ENCODE results near the gene PSMC3. TPM values are rescaled to one million over a fixed set of nuclear protein-coding genes. Genes with fewer than 3 reads are reported as not detected.

Gene PSMC3
- total RNA-seq, 2 donors from 2014 or later, result 104 to 129 TPM

- intact Hi-C loops (cut with DNase I), result loop anchor here in 1 of 2 donors (5.0 kb wide), 1 partner anchor 75 kb away; no protein-coding TSS in a partner anchor
These were observed 20.6 kb upstream of the PSMC3 start for GRCh38 chr11:47446833-47447232.

GRCh38 chr11:47445840-47446239 is 19.6 kb upstream of the PSMC3 start:
- intact Hi-C loops (cut with DNase I), result loop anchor here in 1 of 2 donors (5.0 kb wide), 1 partner anchor 74 kb away; no protein-coding TSS in a partner anchor
- no peak for DNase-seq (ENCODE audit: low spot score)

More at GRCh38 chr11:47446833-47447232, 20.6 kb upstream of the PSMC3 start:
- DNase-seq (ENCODE audit: low spot score), result no peak

DNA sequence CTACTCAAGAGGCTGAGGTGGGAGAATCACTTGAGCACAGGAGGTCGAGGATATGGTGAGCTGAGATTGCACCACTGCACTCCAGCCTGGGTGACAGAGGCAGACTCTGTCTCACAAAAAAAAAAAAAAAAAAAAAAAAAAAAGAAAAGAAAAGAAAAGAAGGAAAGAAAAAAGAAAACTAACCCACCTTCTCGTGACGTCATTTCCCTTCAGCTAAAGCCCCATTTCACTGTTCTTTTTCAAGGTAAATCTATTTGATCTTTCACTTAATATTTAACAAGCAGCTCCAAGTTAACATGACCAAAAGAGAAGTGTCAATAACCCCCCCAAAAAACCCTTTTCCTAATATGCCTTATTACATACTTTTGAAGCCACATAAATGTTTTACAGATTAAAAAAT is 17.6 kb upstream of the PSMC3 start:
- intact Hi-C loops (cut with DNase I), result no loop called here
- DNase-seq (ENCODE audit: low spot score), result no peak

- intact Hi-C loops (cut with DNase I), result no loop called here
- no peak for DNase-seq (ENCODE audit: low spot score)
These were observed 16.9 kb upstream of the PSMC3 start for GRCh38 chr11:47443028-47443700.

GRCh38 chr11:47442514-47442913 is 16.3 kb upstream of the PSMC3 start:
- intact Hi-C loops (cut with DNase I), result no loop called here

GRCh38 chr11:47441421-47441820 is 15.2 kb upstream of the PSMC3 start:
- no peak for DNase-seq (ENCODE audit: low spot score)
- intact Hi-C loops (cut with DNase I), result no loop called here

More at GRCh38 chr11:47442514-47442913, 16.3 kb upstream of the PSMC3 start:
- no peak for DNase-seq (ENCODE audit: low spot score)

DNA sequence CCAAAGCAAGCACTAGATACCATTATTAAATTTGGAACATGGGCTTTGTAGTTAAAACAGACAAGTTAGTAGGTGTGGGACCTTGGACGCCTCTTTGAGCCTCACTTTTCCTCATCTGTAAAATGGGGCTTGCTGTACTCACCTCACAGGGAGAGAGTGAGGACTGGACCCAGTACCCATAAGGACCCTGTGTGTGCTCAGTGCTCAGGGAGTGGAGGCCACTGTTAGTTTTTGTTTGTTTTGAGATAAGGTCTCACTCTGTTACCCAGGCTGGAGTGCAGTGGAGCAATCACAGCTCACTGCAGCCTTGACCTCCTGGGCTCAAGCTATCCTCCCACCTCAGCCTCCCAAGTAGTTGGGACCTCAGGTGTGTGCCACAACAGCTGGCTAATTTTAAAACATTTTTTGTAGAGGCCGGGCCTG is 13.8 kb upstream of the PSMC3 start:
- intact Hi-C loops (cut with DNase I), result no loop called here
- no peak for DNase-seq (ENCODE audit: low spot score)

GRCh38 chr11:47438721-47439120 is 12.5 kb upstream of the PSMC3 start:
- no peak for DNase-seq (ENCODE audit: low spot score)
- intact Hi-C loops (cut with DNase I), result no loop called here

DNA sequence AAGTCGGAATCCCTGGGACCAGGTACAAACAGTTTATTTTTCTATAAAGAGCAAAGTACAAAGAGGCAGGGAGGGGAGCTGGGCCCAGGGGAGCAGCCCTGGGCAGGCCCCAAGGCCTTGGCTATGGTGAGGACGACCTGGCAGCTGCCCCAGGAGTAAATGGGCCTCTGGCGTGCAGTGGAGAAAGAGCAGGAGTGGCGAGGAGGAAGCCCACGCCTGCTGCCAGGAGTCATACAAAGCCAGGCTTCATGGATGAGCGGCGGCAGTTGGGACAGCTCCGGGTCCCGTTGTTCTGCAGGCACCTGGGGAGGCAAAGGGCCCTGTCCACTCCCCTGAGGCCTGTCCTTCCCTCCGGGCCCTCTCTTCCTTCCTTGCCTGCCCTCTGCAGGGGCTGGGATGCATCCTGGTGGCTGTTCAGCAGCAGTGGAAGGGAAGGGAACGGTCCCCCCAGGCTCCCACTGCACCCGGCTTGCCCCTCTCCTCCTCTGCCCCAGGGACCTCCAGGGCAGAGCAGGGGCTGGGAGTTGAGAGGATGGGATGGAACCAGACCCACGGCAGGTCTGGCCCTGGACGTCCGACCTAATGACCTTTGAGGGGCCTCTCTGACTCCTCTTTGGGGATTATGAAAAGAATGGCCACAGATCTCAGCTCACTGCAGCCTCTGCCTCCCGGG is 11.6 kb upstream of the PSMC3 start:
- intact Hi-C loops (cut with DNase I), result no loop called here
- no peak for DNase-seq (ENCODE audit: low spot score)

GRCh38 chr11:47437218-47437745 is 11.0 kb upstream of the PSMC3 start:
- intact Hi-C loops (cut with DNase I), result no loop called here
- DNase-seq (ENCODE audit: low spot score), result no peak

DNA sequence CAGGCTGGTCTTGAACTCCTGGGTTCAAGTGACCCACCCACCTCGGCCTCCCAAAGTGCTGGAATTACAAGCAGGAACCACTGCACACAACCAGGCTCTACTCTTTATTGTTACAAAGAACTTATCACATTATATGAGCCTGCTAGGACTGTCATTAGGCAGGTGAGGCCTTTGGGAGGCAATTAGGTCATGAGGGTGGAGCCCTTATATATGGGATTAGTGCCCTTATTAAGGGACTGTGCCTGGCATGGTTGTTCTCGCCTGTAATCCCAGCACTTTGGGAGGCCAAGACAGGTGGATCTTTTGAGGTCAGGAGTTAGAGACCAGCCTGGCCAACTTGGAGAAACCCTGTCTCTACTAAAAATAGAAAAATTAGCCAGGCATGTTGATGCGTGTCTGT is 10.5 kb upstream of the PSMC3 start:
- DNase-seq (ENCODE audit: low spot score), result no peak
- intact Hi-C loops (cut with DNase I), result no loop called here

DNA sequence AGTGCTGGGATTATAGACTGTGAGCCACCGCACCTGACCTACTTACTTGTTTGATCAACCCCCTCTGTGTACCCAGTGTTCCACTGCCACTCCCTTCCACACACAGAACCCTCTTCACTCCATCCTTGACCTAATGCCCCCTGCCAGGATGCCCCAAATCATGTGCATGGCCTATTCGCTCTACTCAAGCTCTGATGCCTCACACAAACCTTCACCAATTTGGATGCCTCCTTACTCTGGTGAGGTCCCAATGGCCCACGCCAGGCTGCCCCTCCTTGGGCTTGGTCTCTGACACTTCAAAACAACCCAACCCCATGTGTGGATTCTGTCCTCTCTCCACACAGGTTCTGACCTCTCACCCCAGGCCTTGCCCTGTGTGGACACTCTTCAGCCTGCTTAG is 9.4 kb upstream of the PSMC3 start:
- DNase-seq (ENCODE audit: low spot score), result no peak
- intact Hi-C loops (cut with DNase I), result no loop called here

- DNase-seq (ENCODE audit: low spot score), result peak; percentile 89
- intact Hi-C loops (cut with DNase I), result no loop called here
These were observed 8.0 kb upstream of the PSMC3 start for GRCh38 chr11:47434011-47434786.

DNA sequence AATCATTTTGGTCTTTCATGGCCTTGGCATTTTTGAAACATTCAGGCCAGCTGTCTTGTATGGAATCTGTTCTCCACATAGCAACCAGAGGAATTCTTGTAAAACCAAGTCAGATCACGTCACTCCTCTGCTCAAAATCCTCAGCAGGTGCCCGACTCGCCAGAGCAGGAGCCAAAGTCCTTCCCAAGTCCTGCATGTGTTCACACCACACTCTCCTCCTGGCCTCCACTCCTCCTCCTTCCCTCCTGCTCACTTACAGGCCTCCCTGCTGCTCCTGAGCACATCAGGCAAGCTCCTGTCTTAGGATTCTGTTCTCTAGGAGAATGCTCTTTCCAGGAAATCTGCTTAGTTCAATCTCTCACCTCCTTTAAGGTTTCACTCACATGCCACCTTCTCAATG is 6.9 kb upstream of the PSMC3 start:
- intact Hi-C loops (cut with DNase I), result no loop called here
- no peak for DNase-seq (ENCODE audit: low spot score)

DNA sequence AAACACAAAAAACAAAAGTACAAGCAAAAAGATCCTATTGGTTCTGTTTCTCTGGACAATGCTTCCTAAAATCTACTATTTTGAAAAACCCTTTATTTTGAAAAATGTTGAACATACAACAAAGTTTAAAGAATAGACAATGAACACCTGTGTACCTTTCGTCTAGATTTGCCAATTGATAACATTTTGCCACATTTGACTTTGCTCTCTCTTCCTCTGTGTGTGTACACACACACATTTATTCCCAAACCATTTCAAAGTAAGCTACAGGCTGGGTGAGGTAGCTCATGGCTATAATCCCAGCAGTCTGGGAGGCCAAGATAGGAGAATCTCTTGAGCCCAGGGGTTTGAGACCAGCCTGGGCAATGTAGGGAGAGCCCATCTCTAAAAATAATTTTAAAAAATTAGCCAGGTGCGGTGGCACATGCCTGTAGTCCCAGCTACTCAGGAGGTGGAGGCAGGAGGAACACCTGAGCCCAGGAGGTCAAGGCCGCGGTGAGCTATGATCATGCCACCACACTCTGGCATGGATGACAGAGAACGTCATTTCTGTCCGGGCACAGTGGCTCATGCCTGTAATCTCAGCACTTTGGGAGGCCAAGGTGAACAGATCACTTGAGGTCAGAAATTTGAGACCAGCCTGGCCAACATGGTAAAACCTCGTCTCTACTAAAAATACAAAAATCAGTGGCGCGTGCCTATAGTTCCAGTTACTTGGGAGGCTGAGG is 5.3 kb upstream of the PSMC3 start:
- DNase-seq (ENCODE audit: low spot score), result no peak
- intact Hi-C loops (cut with DNase I), result no loop called here

GRCh38 chr11:47430524-47430923 is 4.3 kb upstream of the PSMC3 start:
- intact Hi-C loops (cut with DNase I), result no loop called here
- DNase-seq (ENCODE audit: low spot score), result no peak

- intact Hi-C loops (cut with DNase I), result no loop called here
- no peak for DNase-seq (ENCODE audit: low spot score)
These were observed 628 bp downstream of the PSMC3 start for GRCh38 chr11:47425611-47426010.

GRCh38 chr11:47418454-47419259 is 7.6 kb downstream of the PSMC3 start:
- intact Hi-C loops (cut with DNase I), result no loop called here
- DNase-seq (ENCODE audit: low spot score), result no peak

DNA sequence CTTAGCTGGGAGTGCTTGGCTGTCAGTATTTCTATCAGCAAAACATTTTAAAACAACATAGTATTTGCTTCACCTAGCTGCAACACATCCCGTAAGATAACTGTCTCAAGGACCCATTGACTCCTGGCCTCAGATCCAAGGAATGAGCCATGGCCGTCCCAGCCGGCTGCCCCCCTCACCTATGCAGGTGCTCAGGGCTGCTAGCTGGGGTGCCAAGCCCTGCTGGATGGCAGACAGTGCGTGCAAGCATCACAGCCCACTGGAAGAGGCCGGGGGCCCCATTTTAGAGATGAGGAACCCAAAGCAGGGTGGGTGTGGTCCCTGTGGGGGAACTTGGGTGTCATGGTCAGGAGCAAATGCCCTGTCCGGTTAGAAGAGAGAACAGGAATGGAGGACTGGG is 8.5 kb downstream of the PSMC3 start:
- intact Hi-C loops (cut with DNase I), result no loop called here
- no peak for DNase-seq (ENCODE audit: low spot score)
